ENCODE results near the gene PHF21B. TPM values are rescaled to one million over a fixed set of nuclear protein-coding genes. Genes with fewer than 3 reads are reported as not detected.

Gene PHF21B
- polyA plus RNA-seq, 1 donor (not counting 4 experiments of a cell fraction or from before 2014, with no cell fraction given) = not detected

- no peaks in the 10 kb centered on the region for H3K36me3 ChIP-seq (ENCODE audit: control insufficient read depth in 2 of 2, extremely low read depth in 1 of 2, insufficient read depth in 2 of 2, low read length in 2 of 2)
- peaks cover 21% of the 10 kb centered on the region for H3K27me3 ChIP-seq (ENCODE audit: control insufficient read depth, extremely low read depth, insufficient read depth, low read length)
- no peak overlapping the region for H3K4me2 ChIP-seq (ENCODE audit: control insufficient read depth, extremely low read depth, insufficient read depth, low read depth, low read length)
- no peaks in the 10 kb centered on the region for H3K9me1 ChIP-seq (ENCODE audit: control insufficient read depth, extremely low read depth, insufficient read depth, low read length)
- dilution Hi-C loops (cut with MboI; ENCODE audit: extremely low pct_ligation_motif_present, low sequenced_read_pairs) = no loop called here
- H3K4me3 ChIP-seq (ENCODE audit: control insufficient read depth in 2 of 3, extremely low read depth in 1 of 3, insufficient read depth in 2 of 3, low read depth in 1 of 3, low read length in 3 of 3) = no peak overlapping the region
- H3K9ac ChIP-seq (ENCODE audit: control insufficient read depth, extremely low read depth, insufficient read depth, low read length) = no peak overlapping the region
- no peaks in the 10 kb centered on the region for H3K79me2 ChIP-seq (ENCODE audit: control insufficient read depth, insufficient read depth, low read length)
- TF ChIP-seq CTCF (optimal IDR thresholded peaks at IDR 0.05 in 1 of 3, IDR thresholded peaks at IDR 0.05 in 1 of 3, conservative IDR thresholded peaks at IDR 0.05 in 1 of 3; ENCODE audit: extremely low read depth in 1 of 3, insufficient read depth in 2 of 3, low read length in 3 of 3) (no peak), EZH2 (IDR thresholded peaks at IDR 0.05; ENCODE audit: low read length) (no peak)
- no peak overlapping the region for H3K27ac ChIP-seq (ENCODE audit: control insufficient read depth, insufficient read depth, low read length)
- DNase-seq (ENCODE audit: low read depth, low spot score) (no peak), FAIRE-seq (no peak)
- no peak overlapping the region for H2AFZ ChIP-seq (ENCODE audit: control insufficient read depth, low read length)
- no peaks in the 10 kb centered on the region for H3K9me3 ChIP-seq (ENCODE audit: control insufficient read depth, low read depth, low read length)
- H3K4me1 ChIP-seq (ENCODE audit: control insufficient read depth, extremely low read depth, insufficient read depth, low read length) = no peaks in the 10 kb centered on the region
- H4K20me1 ChIP-seq (ENCODE audit: control insufficient read depth, extremely low read depth, insufficient read depth, low read length) = no peaks in the 10 kb centered on the region
These were observed 37.5 kb upstream of the PHF21B start for GRCh38 chr22:45047260-45047659.

GRCh38 chr22:45045208-45045607 lies 35.4 kb upstream of the PHF21B start:
- Histone ChIP-seq H3K9me1 (ENCODE audit: control insufficient read depth, extremely low read depth, insufficient read depth, low read length) (no peaks in the 10 kb centered on the region), H3K4me1 (ENCODE audit: control insufficient read depth, extremely low read depth, insufficient read depth, low read length) (no peaks in the 10 kb centered on the region), H2AFZ (ENCODE audit: control insufficient read depth, low read length) (no peak overlapping the region), H3K36me3 (ENCODE audit: control insufficient read depth in 2 of 2, extremely low read depth in 1 of 2, insufficient read depth in 2 of 2, low read length in 2 of 2) (no peaks in the 10 kb centered on the region), H3K4me2 (ENCODE audit: control insufficient read depth, extremely low read depth, insufficient read depth, low read depth, low read length) (no peak overlapping the region), H3K4me3 (ENCODE audit: control insufficient read depth in 2 of 3, extremely low read depth in 1 of 3, insufficient read depth in 2 of 3, low read depth in 1 of 3, low read length in 3 of 3) (no peak overlapping the region), H3K9ac (ENCODE audit: control insufficient read depth, extremely low read depth, insufficient read depth, low read length) (no peak overlapping the region), H3K27ac (ENCODE audit: control insufficient read depth, insufficient read depth, low read length) (no peak overlapping the region), H3K9me3 (ENCODE audit: control insufficient read depth, low read depth, low read length) (no peaks in the 10 kb centered on the region), H4K20me1 (ENCODE audit: control insufficient read depth, extremely low read depth, insufficient read depth, low read length) (no peaks in the 10 kb centered on the region), H3K27me3 (ENCODE audit: control insufficient read depth, extremely low read depth, insufficient read depth, low read length) (peaks cover 18% of the 10 kb centered on the region), H3K79me2 (ENCODE audit: control insufficient read depth, insufficient read depth, low read length) (no peaks in the 10 kb centered on the region)
- no peak for DNase-seq (ENCODE audit: low read depth, low spot score)
- dilution Hi-C loops (cut with MboI; ENCODE audit: extremely low pct_ligation_motif_present, low sequenced_read_pairs) = no loop called here
- FAIRE-seq = no peak
- TF ChIP-seq CTCF (optimal IDR thresholded peaks at IDR 0.05 in 1 of 3, IDR thresholded peaks at IDR 0.05 in 1 of 3, conservative IDR thresholded peaks at IDR 0.05 in 1 of 3; ENCODE audit: extremely low read depth in 1 of 3, insufficient read depth in 2 of 3, low read length in 3 of 3) = no peak
- no peak for TF ChIP-seq EZH2 (IDR thresholded peaks at IDR 0.05; ENCODE audit: low read length)

Measured in keratinocyte (primary cell).